Dermis microvascular lymphatic vessel endothelial cell (primary cell): ENCODE measurements around the gene SERPINA9. TPM values are rescaled to one million over a fixed set of nuclear protein-coding genes. Genes with fewer than 3 reads are reported as not detected.
"Not testable (repeated sequence)": the region's sequence is repeated elsewhere in the genome, so short reads cannot be mapped to it uniquely, and the experiment has no call there.

ENCODE experiments used
- DNase-seq, 2 donors: peaks; one replicate each; pipeline versions ENCODE4 v3.0.0 to v3.0.0-alpha.2; 2010; ENCODE audit warnings: low read depth in 2 of 2
- total RNA-seq: library from RNA; depleted of rRNA; stranded (reverse); fragments of >200 nt; gene quantifications from 2 replicates; pipeline ENCODE4 v1.2.1, GENCODE V29; 2014

The SERPINA9 gene
- total RNA-seq, 1 donor from 2014 or later, result not detected

DNA sequence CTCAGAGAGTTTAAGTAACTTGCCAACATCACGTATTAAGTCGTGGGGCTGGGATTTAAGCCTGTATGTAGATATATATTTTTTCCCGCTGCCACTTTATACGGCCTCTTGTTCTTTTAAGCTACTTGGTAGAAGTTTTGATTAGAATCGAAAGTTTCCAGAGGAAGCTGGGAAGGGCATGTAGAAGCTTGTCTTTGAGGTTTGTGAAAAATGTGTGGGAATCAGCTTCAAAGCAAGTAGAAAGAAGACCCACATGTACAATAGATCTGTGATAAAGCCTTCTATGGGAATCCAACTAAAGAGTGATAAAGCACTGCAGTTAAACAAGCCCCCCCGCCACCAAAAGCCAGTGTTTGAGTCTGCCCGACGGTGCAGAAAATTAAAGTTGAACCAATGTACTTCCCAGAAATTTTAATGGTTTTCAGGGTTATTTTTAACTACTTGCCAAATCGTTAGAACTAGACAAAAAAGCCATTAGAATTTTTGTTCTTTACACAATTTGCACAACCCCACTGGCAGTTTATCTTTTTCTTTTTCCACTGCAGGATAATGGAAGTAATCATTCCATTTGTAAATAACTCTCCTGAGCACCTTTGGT lies 48.9 kb downstream of the SERPINA9 start:
- no peak for DNase-seq

DNA sequence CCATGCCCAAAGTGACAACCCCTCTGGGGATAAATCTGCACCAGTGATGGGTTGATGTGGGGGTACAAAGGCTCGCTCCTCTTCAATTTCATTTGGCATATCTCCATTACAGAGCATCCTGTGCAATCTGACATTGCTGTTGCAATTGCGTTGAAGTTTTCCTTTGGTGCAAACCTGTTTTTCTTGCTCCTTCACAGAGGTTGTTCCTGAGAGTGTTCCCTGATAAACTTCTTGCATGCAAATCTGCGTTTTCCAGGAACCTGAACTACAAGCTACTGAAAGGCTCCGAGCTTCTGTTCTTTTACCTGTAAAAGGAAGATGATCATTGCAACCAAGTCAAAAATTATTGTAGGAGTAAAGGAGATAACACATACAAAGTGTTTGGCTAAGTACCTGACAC lies 49.5 kb downstream of the SERPINA9 start:
- no peak for DNase-seq

GRCh38 chr14:94424371-94424770 lies 51.6 kb downstream of the SERPINA9 start:
- no peak for DNase-seq

DNA sequence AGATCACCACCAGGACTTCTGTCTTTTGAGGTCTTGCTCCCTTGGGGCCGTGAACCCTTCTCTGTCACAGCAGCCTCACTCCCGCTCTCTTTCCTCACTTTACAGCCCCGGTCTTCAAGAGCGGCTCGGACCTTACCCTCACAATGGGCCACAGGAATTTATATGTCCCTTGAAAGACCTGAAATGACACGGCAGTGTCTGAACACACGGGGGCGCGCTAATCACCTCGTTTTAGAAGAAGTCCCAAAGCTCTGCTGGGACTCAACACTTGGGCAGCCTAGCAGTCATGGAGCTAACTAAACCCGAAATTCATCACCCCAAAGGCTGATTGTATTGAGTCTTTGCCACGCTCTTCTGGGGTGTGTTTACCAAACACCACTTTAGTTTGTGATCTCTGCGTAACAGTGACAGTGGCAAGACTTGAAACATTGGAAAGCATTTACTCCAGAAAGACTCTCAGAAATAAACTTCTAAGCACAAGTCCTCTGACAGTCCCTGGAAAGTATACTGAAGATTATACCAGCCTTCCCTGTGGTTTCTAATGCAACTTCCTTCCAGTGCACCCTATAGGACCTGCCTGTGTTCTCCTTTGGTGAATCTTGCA lies 52.4 kb downstream of the SERPINA9 start:
- peak; percentile 7 to 62 for DNase-seq

DNA sequence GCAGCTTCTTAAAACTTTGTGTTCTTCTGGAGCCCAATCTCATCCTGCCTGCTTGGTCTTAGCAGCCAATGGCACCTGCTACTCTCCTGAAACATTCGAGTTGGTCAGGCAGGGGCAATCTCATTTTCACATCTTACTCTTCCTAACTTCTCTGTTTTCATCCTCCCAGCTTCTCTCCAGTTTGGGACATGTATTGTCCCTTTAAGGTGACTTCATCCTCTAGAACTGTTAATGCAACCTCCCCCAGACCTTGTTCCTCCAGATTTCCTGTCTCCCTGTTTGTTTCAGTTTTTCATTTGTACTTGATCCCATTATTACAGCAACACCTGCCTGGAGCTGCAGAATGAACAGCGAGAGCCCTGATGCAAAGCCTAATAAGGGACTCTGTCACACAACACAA lies 54.7 kb downstream of the SERPINA9 start:
- no peak for DNase-seq

DNA sequence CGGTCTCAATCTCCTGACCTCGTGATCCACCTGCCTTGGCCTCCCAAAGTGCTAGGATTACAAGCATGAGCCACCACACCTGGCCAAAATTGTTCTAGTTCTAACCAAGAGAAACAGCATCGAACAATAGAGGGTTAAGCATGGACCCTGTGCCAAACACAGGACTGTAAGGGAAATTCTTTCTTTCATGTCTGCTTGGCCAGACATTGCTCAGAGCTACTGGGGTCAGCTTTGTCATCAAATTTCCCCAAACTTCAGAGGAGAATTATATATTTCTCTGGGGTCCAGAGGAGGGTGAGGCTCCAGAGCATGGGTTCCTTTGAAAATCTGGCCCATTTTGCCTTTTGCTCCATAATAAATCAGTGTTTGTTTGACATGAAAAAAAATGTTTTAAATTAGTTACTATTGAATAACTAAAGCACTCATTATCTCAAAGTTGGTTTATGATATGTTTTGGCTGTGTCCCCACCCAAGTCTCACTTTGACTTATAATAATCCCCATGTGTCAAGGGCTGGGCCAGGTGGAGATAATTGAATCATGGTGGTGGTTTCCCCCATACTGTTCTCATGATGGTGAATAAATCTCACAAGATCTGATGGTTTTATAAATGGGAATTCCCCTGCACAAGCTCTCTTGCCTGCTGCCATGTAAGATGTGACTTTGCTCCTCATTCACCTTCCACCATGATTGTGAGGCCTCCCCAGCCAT lies 58.3 kb downstream of the SERPINA9 start:
- not testable (repeated sequence) for DNase-seq

Other genes starting within 250 kb of the SERPINA9 start
- gene SERPINA10, start 182.9 kb downstream of the SERPINA9 start, total RNA-seq, result not detected in 2 replicates
- gene SERPINA6, start 152.9 kb downstream of the SERPINA9 start, total RNA-seq, result not detected in 2 replicates
- gene SERPINA2, start 109.5 kb downstream of the SERPINA9 start, total RNA-seq, result not detected in 2 replicates
- not detected in 2 replicates for gene SERPINA1, start 87.6 kb downstream of the SERPINA9 start, total RNA-seq
- gene SERPINA11, start 23.4 kb downstream of the SERPINA9 start, total RNA-seq, result not detected in 2 replicates
- gene SERPINA12, start 33.3 kb upstream of the SERPINA9 start, total RNA-seq, result not detected in 2 replicates
- not detected in 2 replicates for gene SERPINA4, start 85.2 kb upstream of the SERPINA9 start, total RNA-seq
- gene SERPINA5, start 105.2 kb upstream of the SERPINA9 start, total RNA-seq, result 0.26 and 0.38 TPM in 2 replicates
- under 0.01 TPM in 1 of 2 replicates, not detected in the other for gene SERPINA3, start 136.2 kb upstream of the SERPINA9 start, total RNA-seq